Epithelial cell of esophagus (primary cell): Measurements from ENCODE around the gene UGGT1.

Experiments
- DNase-seq: peaks from one replicate; pipeline ENCODE4 v3.0.0; 2010; ENCODE audit warnings: low read depth
- H3K4me3 ChIP-seq: 2 replicates; pipeline ENCODE4 v1.5.1; 2011; ENCODE audit warnings: mild to moderate bottlenecking, low read length, control low read depth
- TF ChIP-seq, protein P1 (sequence below): IDR thresholded peaks from 2 replicates; pipeline ENCODE4 v1.5.1; 2011; ENCODE audit warnings: low read depth, mild to moderate bottlenecking, low read length, control low read depth, inconsistent platforms; ENCODE audit not compliant: insufficient read depth; ENCODE audit errors: missing control alignments

Gene UGGT1

DNA sequence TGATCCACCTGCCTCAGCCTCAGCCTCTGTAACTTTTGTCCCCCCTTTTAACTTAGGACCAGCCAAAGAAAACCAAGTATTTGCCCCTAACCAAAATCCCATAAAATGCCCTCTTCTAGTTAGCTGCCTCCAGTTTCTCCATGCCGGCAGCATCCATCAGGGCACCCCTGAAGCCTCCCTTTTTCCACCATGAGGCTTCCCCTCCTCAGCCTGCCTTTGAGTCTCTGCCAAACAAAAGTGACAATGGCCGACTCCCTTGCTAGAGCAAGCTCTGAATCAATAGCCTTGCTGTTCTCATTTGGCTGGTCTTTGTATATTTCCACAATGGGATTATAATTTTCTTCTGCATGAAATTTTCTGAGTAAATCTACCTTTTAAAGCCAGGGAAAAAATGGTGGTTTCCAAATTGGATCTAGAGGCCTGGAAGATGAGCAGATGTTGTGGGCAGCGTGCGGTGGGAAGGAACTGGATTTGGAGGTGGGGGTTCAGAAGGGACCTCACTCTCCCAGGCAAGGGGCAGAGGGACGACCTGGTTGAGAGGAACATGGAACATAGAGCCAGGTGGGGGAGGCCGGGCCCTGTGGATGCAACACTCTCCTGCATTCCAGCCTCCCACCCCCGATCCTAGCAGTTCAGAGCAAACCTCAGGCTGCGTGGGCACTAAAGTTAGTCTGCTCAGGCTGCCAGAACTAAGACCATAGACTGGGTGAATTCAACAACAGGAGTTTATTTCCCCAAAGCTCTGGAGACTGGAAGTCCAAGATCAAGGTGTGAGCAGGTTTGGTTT is 147.1 kb downstream of the UGGT1 start:
- TF ChIP-seq, protein P1, sequence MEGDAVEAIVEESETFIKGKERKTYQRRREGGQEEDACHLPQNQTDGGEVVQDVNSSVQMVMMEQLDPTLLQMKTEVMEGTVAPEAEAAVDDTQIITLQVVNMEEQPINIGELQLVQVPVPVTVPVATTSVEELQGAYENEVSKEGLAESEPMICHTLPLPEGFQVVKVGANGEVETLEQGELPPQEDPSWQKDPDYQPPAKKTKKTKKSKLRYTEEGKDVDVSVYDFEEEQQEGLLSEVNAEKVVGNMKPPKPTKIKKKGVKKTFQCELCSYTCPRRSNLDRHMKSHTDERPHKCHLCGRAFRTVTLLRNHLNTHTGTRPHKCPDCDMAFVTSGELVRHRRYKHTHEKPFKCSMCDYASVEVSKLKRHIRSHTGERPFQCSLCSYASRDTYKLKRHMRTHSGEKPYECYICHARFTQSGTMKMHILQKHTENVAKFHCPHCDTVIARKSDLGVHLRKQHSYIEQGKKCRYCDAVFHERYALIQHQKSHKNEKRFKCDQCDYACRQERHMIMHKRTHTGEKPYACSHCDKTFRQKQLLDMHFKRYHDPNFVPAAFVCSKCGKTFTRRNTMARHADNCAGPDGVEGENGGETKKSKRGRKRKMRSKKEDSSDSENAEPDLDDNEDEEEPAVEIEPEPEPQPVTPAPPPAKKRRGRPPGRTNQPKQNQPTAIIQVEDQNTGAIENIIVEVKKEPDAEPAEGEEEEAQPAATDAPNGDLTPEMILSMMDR, result no peak
- no peak overlapping the region for H3K4me3 ChIP-seq
- DNase-seq, result no peak

DNA sequence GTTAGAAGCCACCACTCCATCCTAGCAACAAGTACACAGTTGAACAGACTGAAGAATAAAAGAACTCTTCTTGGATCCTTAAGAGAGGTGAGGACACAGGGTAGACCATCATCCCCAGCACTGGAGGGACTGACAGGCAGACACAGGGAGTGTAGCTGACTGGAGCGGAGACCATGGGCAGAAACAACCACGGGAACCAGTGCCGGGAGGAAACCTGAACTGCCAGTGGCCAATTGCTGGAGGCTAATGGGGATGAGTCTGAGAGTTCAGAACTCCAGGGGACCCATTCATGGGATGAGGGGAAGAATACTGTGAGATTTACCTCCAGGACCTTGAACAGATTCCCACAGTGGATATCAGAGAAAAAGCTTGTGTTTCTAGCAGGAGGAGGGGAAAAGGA is 150.9 kb downstream of the UGGT1 start:
- DNase-seq, result no peak
- no peak overlapping the region for H3K4me3 ChIP-seq
- TF ChIP-seq, protein P1, result no peak
